ENCODE data around the gene DHRS13.
"Not testable (repeated sequence)": the region's sequence is repeated elsewhere in the genome, so short reads cannot be mapped to it uniquely, and the experiment has no call there.

DHRS13 gene

DNA sequence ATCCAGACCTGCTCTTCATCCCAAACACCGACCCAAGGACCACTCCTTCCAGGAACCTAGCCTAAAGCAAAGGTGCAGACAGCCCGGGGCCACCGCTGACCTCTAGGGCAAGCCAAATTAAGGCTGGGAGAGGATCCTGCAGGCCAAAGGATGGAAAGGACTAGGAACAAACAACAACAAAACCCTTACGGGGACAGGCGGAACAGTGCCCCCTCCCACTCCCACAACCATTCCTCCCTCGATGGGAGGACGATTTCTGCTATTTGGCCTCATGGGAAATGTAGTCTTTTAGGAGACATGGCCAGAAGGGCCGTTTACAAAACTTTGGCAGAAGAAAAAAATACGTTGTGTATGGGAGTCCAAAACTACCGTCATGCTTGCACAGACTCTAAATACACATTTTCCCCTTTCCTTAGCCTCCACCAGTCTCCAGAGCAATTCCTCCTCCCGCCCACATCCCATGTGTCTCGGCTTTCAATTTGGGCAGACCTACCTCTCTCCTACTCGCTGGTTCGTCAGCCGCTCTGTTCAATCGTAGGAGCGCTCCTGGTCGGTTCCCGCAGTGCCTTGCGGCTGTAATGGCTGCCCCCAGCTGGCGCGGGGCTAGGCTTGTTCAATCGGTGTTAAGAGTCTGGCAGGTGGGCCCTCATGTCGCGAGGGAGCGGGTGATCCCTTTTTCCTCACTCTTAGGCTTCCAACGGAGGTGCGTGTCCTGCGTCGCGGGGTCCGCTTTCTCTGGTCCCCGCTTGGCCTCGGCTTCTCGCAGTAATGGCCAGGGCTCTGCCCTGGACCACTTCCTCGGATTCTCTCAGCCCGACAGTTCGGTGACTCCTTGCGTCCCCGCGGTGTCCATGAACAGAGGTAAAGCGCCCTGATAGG, 48.2 kb downstream of the DHRS13 start, which contains the start of gene ERAL1:
Gene ERAL1 (plus strand): TSS at position 560 of the 879 bp plus-strand sequence. CDS start 19 bp downstream, at position 579.
- DNase-seq = peak; percentile 60

DNA sequence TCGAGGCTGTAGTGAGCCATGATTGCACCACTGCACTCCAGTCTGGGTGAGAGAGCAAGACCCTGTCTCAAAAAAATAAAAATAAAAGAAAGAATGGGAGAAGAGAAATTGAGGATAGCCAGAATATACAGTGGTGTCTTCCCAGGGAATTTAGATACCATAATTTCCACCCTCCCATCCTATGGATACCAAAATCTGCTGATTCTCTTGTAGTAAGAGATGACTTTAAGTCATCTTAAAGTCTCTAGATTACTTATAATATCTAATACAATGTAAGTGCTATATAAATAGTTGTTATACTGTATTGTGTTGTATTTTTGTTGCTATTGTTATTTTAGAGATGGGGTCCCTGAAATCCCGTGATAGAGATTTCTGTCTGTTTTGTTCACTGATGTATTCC, 49.6 kb downstream of the DHRS13 start:
- no peak for DNase-seq

GRCh38 chr17:28849281-28849680, 53.6 kb downstream of the DHRS13 start:
- no peak for DNase-seq

DNA sequence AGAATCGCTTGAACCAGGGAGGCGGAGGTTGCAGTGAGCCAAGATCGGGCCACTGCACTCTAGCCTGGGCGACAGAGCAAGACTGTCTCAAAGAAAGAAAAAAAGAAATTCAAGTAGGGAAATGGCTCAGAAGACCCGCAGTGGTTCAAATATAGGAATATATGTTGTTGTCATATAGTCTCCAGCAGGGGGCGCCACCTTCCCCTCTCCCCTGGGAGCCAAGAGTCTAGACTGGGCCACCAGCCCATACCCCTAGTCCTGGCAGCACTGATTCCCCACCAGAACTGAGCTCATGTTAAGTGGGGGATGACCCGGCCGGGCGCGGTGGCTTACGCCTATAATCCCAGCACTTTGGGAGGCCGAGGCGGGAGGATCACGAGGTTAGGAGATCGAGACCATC, 54.2 kb downstream of the DHRS13 start:
- not testable (repeated sequence) for DNase-seq
